Measurements from ENCODE around the gene GOLGB1.

GOLGB1 gene

GRCh38 chr3:121641127-121641526, 108.4 kb downstream of the GOLGB1 start:
- Histone ChIP-seq H3K4me3 (replicated peaks; ENCODE audit: low read depth, low read length) (no peak overlapping the region), H3K27me3 (replicated peaks; ENCODE audit: control insufficient read depth, insufficient read depth, low read length) (no peaks in the 10 kb centered on the region), H3K36me3 (ENCODE audit: control insufficient read depth, insufficient read depth, low read length) (peaks cover 26% of the 10 kb centered on the region)
- DNase-seq (ENCODE audit: extremely low read depth, insufficient read length) = no peak
- no peak for TF ChIP-seq CTCF (IDR thresholded peaks at IDR 0.05; ENCODE audit: insufficient read depth, low read length, poor library complexity, severe bottlenecking)

- no peak for TF ChIP-seq CTCF (IDR thresholded peaks at IDR 0.05; ENCODE audit: insufficient read depth, low read length, poor library complexity, severe bottlenecking)
- no peaks in the 10 kb centered on the region for H3K27me3 ChIP-seq (replicated peaks; ENCODE audit: control insufficient read depth, insufficient read depth, low read length)
- DNase-seq (ENCODE audit: extremely low read depth, insufficient read length) = no peak
- no peak overlapping the region for H3K4me3 ChIP-seq (replicated peaks; ENCODE audit: low read depth, low read length)
- H3K36me3 ChIP-seq (ENCODE audit: control insufficient read depth, insufficient read depth, low read length) = peaks cover 35% of the 10 kb centered on the region
Measured at GRCh38 chr3:121637922-121638321, 111.6 kb downstream of the GOLGB1 start.

- H3K4me3 ChIP-seq (replicated peaks; ENCODE audit: low read depth, low read length) = no peak overlapping the region
- peaks cover 29% of the 10 kb centered on the region for H3K36me3 ChIP-seq (ENCODE audit: control insufficient read depth, insufficient read depth, low read length)
- no peaks in the 10 kb centered on the region for H3K27me3 ChIP-seq (replicated peaks; ENCODE audit: control insufficient read depth, insufficient read depth, low read length)
- DNase-seq (ENCODE audit: extremely low read depth, insufficient read length) = no peak
- no peak for TF ChIP-seq CTCF (IDR thresholded peaks at IDR 0.05; ENCODE audit: insufficient read depth, low read length, poor library complexity, severe bottlenecking)
Measured at GRCh38 chr3:121630355-121630754, 119.2 kb downstream of the GOLGB1 start.

- DNase-seq (ENCODE audit: extremely low read depth, insufficient read length) = no peak
- H3K36me3 ChIP-seq (ENCODE audit: control insufficient read depth, insufficient read depth, low read length) = peaks cover 26% of the 10 kb centered on the region
- TF ChIP-seq CTCF (IDR thresholded peaks at IDR 0.05; ENCODE audit: insufficient read depth, low read length, poor library complexity, severe bottlenecking) = no peak
Measured at GRCh38 chr3:121629601-121630000, 119.9 kb downstream of the GOLGB1 start.

GRCh38 chr3:121627622-121628021, 121.9 kb downstream of the GOLGB1 start:
- TF ChIP-seq CTCF (IDR thresholded peaks at IDR 0.05; ENCODE audit: insufficient read depth, low read length, poor library complexity, severe bottlenecking) = no peak
- Histone ChIP-seq H3K27me3 (replicated peaks; ENCODE audit: control insufficient read depth, insufficient read depth, low read length) (no peaks in the 10 kb centered on the region), H3K4me3 (replicated peaks; ENCODE audit: low read depth, low read length) (no peak overlapping the region), H3K36me3 (ENCODE audit: control insufficient read depth, insufficient read depth, low read length) (peaks cover 12% of the 10 kb centered on the region)
- DNase-seq (ENCODE audit: extremely low read depth, insufficient read length) = no peak

More at GRCh38 chr3:121629601-121630000, 119.9 kb downstream of the GOLGB1 start:
- Histone ChIP-seq H3K4me3 (replicated peaks; ENCODE audit: low read depth, low read length) (no peak overlapping the region), H3K27me3 (replicated peaks; ENCODE audit: control insufficient read depth, insufficient read depth, low read length) (no peaks in the 10 kb centered on the region)

- peaks cover 9% of the 10 kb centered on the region for H3K36me3 ChIP-seq (ENCODE audit: control insufficient read depth, insufficient read depth, low read length)
- TF ChIP-seq CTCF (IDR thresholded peaks at IDR 0.05; ENCODE audit: insufficient read depth, low read length, poor library complexity, severe bottlenecking) = no peak
- no peak overlapping the region for H3K4me3 ChIP-seq (replicated peaks; ENCODE audit: low read depth, low read length)
- no peak for DNase-seq (ENCODE audit: extremely low read depth, insufficient read length)
- H3K27me3 ChIP-seq (replicated peaks; ENCODE audit: control insufficient read depth, insufficient read depth, low read length) = no peaks in the 10 kb centered on the region; the same call in 1 of the 2 replicates
Measured at GRCh38 chr3:121627211-121627610, 122.3 kb downstream of the GOLGB1 start.
